H1 (cell line): ENCODE measurements around the gene FAM167B. TPM values are rescaled to one million over a fixed set of nuclear protein-coding genes. Genes with fewer than 3 reads are reported as not detected.

Source experiments
- CBX5 ChIP-seq: fragments of 300-800, 300-1000 bp; sonication (generic); IDR thresholded peaks from 2 replicates; pipeline ENCODE4 v1.7.1; 2016; ENCODE audit warnings: antibody characterized with exemption, low read length, low read depth
- CEBPB ChIP-seq: IDR thresholded peaks from 2 replicates; pipeline ENCODE4 v1.6.1; 2012; ENCODE audit warnings: low read depth, low read length
- HDAC2 ChIP-seq, 2 experiments: fragments of 300-600 bp in 1 of 2; sonication (generic) in 1 of 2; IDR thresholded peaks; 2 replicates each; pipeline ENCODE4 v1.6.1; 2011 to 2012; ENCODE audit warnings: low read depth in 2 of 2, low read length in 2 of 2, mild to moderate bottlenecking in 2 of 2, moderate library complexity in 2 of 2, borderline replicate concordance in 1 of 2, inconsistent platforms in 1 of 2
- POLR2AphosphoS5 ChIP-seq: IDR thresholded peaks from 2 replicates; pipeline ENCODE4 v1.6.1; 2011; ENCODE audit warnings: low read depth, low read length
- RAD21 ChIP-seq, 2 experiments: IDR thresholded peaks in 1 of 2; conservative IDR thresholded peaks in 1 of 2; 2 replicates each; pipeline ENCODE4 v1.6.1; 2011; ENCODE audit warnings: low read depth in 2 of 2, low read length in 2 of 2, improper control_type of control experiment in 1 of 2, inconsistent platforms in 1 of 2, mild to moderate bottlenecking in 1 of 2, moderate library complexity in 1 of 2
- RFX5 ChIP-seq: IDR thresholded peaks from 2 replicates; pipeline ENCODE4 v1.6.1; 2011; ENCODE audit warnings: low read depth, low read length, improper control_type of control experiment, borderline replicate concordance
- RNF2 ChIP-seq: fragments of 200-900, 300-1000 bp; sonication (generic); IDR thresholded peaks from 2 replicates; pipeline ENCODE4 v1.7.1; 2016; ENCODE audit warnings: borderline replicate concordance, low read depth, mild to moderate bottlenecking, antibody characterized with exemption, low read length; ENCODE audit not compliant: poor library complexity, severe bottlenecking; ENCODE audit errors: missing control alignments
- TAF7 ChIP-seq: optimal IDR thresholded peaks from 2 replicates; pipeline ENCODE3; 2011; ENCODE audit warnings: low read depth, mild to moderate bottlenecking, inconsistent platforms, low read length, moderate library complexity, borderline replicate concordance
- polyA plus RNA-seq, 7 experiments: library from polyadenylated mRNA; depleted of rRNA in 3 of 7; stranded (reverse) in 5 of 7; unstranded in 2 of 7; fragments of >200 nt in 5 of 7; fragments of 200-250 nt in 2 of 7; gene quantifications; 1 replicate in 5 of 7; 2 replicates in 1 of 7; 4 replicates in 1 of 7; pipeline versions ENCODE4 v1.2.1 to v1.2.3, GENCODE V29; 2011 to 2013; ENCODE audit warnings: missing spikeins in 2 of 7, mixed read lengths in 2 of 7
- total RNA-seq: library from RNA; stranded (reverse); fragmentation: NEBNext Ultra II Directional; extraction: Animal tissue kit (Norgen Biotek cat#: 25700); gene quantifications from 2 replicates; pipeline ENCODE4 v1.2.1, GENCODE V29; 2021

The FAM167B gene
- total and polyA plus RNA-seq, 2 of the 8 experiments (the other 6 are each of a cell fraction or from before 2014, with no cell fraction given), result 2.8 to 3.9 TPM

DNA sequence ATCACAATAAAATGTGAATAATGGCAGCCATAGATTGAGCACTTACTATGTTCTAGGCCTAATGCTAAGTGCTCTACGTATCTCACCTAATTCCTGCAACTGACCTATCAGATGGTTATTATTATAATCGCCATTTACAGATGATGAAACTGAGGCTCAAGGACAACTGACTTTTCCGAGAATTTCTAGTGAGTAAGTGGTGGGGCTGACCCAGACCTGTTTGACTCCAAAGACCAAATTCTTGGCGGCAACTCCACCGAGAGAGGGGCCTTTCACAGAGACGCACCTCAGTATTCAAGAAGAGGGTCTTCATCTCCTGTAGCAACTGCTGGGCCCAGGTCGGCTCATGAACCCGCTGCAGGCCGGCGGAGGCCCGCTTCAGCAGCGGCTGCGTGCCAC is 25.4 kb upstream of the FAM167B start (continued):
- TF ChIP-seq RAD21 (IDR thresholded peaks at IDR 0.05 in 1 of 2, conservative IDR thresholded peaks at IDR 0.05 in 1 of 2; ENCODE audit: low read depth in 2 of 2, low read length in 2 of 2) (no peak), POLR2AphosphoS5 (no peak), CBX5 (no peak), TAF7 (no peak), RNF2 (no peak), RFX5 (no peak), CEBPB (no peak), HDAC2 (IDR thresholded peaks at IDR 0.05; ENCODE audit: borderline replicate concordance in 1 of 2, low read depth in 2 of 2, low read length in 2 of 2) (no peak)
